Activated naive CD8-positive, alpha-beta T cell treated with anti-CD3 and anti-CD28 coated beads, Interleukin-2, amount 50 U/mL, for 24 hours (primary cell): ENCODE results near the gene ARMC6.
"Not testable (repeated sequence)": the region's sequence is repeated elsewhere in the genome, so short reads cannot be mapped to it uniquely, and the experiment has no call there.

Source experiments
- ATAC-seq: fragments of 150-1000 bp; cut with Tn5 transposase; one replicate; pipeline ENCODE4 v1.10.0; 2021
- DNase-seq: peaks from one replicate; pipeline ENCODE4 v3.0.0; 2021
- H3K27ac Mint-ChIP-seq: one replicate; pipeline ENCODE4 v1.8.0; 2021; ENCODE audit warnings: mild to moderate bottlenecking, mixed read lengths
- H3K27me3 Mint-ChIP-seq: one replicate; pipeline ENCODE4 v1.8.0; 2021; ENCODE audit warnings: mixed read lengths
- H3K36me3 Mint-ChIP-seq: one replicate; pipeline ENCODE4 v1.8.0; 2021; ENCODE audit warnings: low read depth, mixed read lengths
- H3K4me1 Mint-ChIP-seq: one replicate; pipeline ENCODE4 v1.8.0; 2021; ENCODE audit warnings: mixed read lengths
- H3K4me3 Mint-ChIP-seq: one replicate; pipeline ENCODE4 v1.8.0; 2021; ENCODE audit warnings: mild to moderate bottlenecking, moderate library complexity, mixed read lengths
- H3K9me3 Mint-ChIP-seq: one replicate; pipeline ENCODE4 v1.8.0; 2021; ENCODE audit warnings: mixed read lengths

ARMC6 gene

GRCh38 chr19:19094513-19094912 is 61.1 kb downstream of the ARMC6 start:
- no peaks in the 10 kb centered on the region for H3K9me3 Mint-ChIP-seq
- H3K4me1 Mint-ChIP-seq = no peaks in the 10 kb centered on the region
- no peaks in the 10 kb centered on the region for H3K27me3 Mint-ChIP-seq
- H3K36me3 Mint-ChIP-seq = no peaks in the 10 kb centered on the region
- ATAC-seq (no peak), DNase-seq (no peak)
- H3K27ac Mint-ChIP-seq = no peak overlapping the region
- H3K4me3 Mint-ChIP-seq = no peak overlapping the region

GRCh38 chr19:19095691-19096090 is 62.3 kb downstream of the ARMC6 start:
- no peak for ATAC-seq
- no peak for DNase-seq
- no peak overlapping the region for H3K4me3 Mint-ChIP-seq
- H3K27ac Mint-ChIP-seq = no peak overlapping the region
- H3K27me3 Mint-ChIP-seq = no peaks in the 10 kb centered on the region
- no peaks in the 10 kb centered on the region for H3K9me3 Mint-ChIP-seq
- H3K4me1 Mint-ChIP-seq = no peaks in the 10 kb centered on the region
- no peaks in the 10 kb centered on the region for H3K36me3 Mint-ChIP-seq

- H3K27ac Mint-ChIP-seq = no peak overlapping the region
- H3K36me3 Mint-ChIP-seq = no peaks in the 10 kb centered on the region
- no peaks in the 10 kb centered on the region for H3K9me3 Mint-ChIP-seq
- no peaks in the 10 kb centered on the region for H3K27me3 Mint-ChIP-seq
- no peak for ATAC-seq
- no peaks in the 10 kb centered on the region for H3K4me1 Mint-ChIP-seq
- DNase-seq = no peak
- H3K4me3 Mint-ChIP-seq = no peak overlapping the region
Observed at GRCh38 chr19:19096641-19097627, 63.5 kb downstream of the ARMC6 start.

- Mint-ChIP-seq H3K27ac (no peak overlapping the region), H3K36me3 (no peaks in the 10 kb centered on the region), H3K27me3 (no peaks in the 10 kb centered on the region), H3K4me1 (no peaks in the 10 kb centered on the region), H3K9me3 (no peaks in the 10 kb centered on the region), H3K4me3 (no peak overlapping the region)
- ATAC-seq (no peak), DNase-seq (no peak)
Observed at GRCh38 chr19:19098084-19098702, 64.8 kb downstream of the ARMC6 start.

- no peaks in the 10 kb centered on the region for H3K27me3 Mint-ChIP-seq
- no peak overlapping the region for H3K4me3 Mint-ChIP-seq
- H3K36me3 Mint-ChIP-seq = no peaks in the 10 kb centered on the region
- H3K27ac Mint-ChIP-seq = no peak overlapping the region
- ATAC-seq = no peak
- no peak for DNase-seq
- H3K4me1 Mint-ChIP-seq = no peaks in the 10 kb centered on the region
- no peaks in the 10 kb centered on the region for H3K9me3 Mint-ChIP-seq
Observed at GRCh38 chr19:19098703-19099632, 65.6 kb downstream of the ARMC6 start.

GRCh38 chr19:19101540-19101939 is 68.1 kb downstream of the ARMC6 start:
- Mint-ChIP-seq H3K9me3 (no peaks in the 10 kb centered on the region), H3K4me1 (no peaks in the 10 kb centered on the region), H3K36me3 (no peaks in the 10 kb centered on the region), H3K27ac (no peak overlapping the region), H3K4me3 (no peak overlapping the region), H3K27me3 (no peaks in the 10 kb centered on the region)
- ATAC-seq (no peak), DNase-seq (no peak)

GRCh38 chr19:19102566-19102965 is 69.2 kb downstream of the ARMC6 start:
- not testable (repeated sequence) for DNase-seq, H3K4me3 Mint-ChIP-seq, H3K36me3 Mint-ChIP-seq, H3K9me3 Mint-ChIP-seq, H3K27ac Mint-ChIP-seq, H3K4me1 Mint-ChIP-seq, ATAC-seq, H3K27me3 Mint-ChIP-seq

- Mint-ChIP-seq H3K9me3 (no peaks in the 10 kb centered on the region), H3K27me3 (no peaks in the 10 kb centered on the region), H3K27ac (no peak overlapping the region), H3K36me3 (no peaks in the 10 kb centered on the region), H3K4me1 (no peaks in the 10 kb centered on the region), H3K4me3 (no peak overlapping the region)
- no peak for ATAC-seq
- DNase-seq = no peak
Observed at GRCh38 chr19:19103167-19103566, 69.8 kb downstream of the ARMC6 start.

GRCh38 chr19:19105365-19106055 is 72.1 kb downstream of the ARMC6 start:
- no peaks in the 10 kb centered on the region for H3K36me3 Mint-ChIP-seq
- no peaks in the 10 kb centered on the region for H3K9me3 Mint-ChIP-seq
- no peaks in the 10 kb centered on the region for H3K27me3 Mint-ChIP-seq
- no peak overlapping the region for H3K27ac Mint-ChIP-seq
- ATAC-seq (no peak), DNase-seq (no peak)
- no peaks in the 10 kb centered on the region for H3K4me1 Mint-ChIP-seq
- H3K4me3 Mint-ChIP-seq = no peak overlapping the region

GRCh38 chr19:19106056-19106551 is 72.7 kb downstream of the ARMC6 start:
- Mint-ChIP-seq H3K27me3 (no peaks in the 10 kb centered on the region), H3K9me3 (no peaks in the 10 kb centered on the region), H3K4me3 (no peak overlapping the region), H3K36me3 (no peaks in the 10 kb centered on the region), H3K27ac (no peak overlapping the region), H3K4me1 (no peaks in the 10 kb centered on the region)
- DNase-seq (no peak), ATAC-seq (no peak)

GRCh38 chr19:19106938-19107337 is 73.5 kb downstream of the ARMC6 start:
- H3K9me3 Mint-ChIP-seq, H3K27ac Mint-ChIP-seq, H3K36me3 Mint-ChIP-seq, DNase-seq, ATAC-seq, H3K4me3 Mint-ChIP-seq, H3K4me1 Mint-ChIP-seq, H3K27me3 Mint-ChIP-seq: not testable (repeated sequence)

GRCh38 chr19:19107654-19108053 is 74.3 kb downstream of the ARMC6 start:
- no peak for DNase-seq
- no peaks in the 10 kb centered on the region for H3K9me3 Mint-ChIP-seq
- H3K27ac Mint-ChIP-seq = no peak overlapping the region
- no peaks in the 10 kb centered on the region for H3K4me1 Mint-ChIP-seq
- H3K4me3 Mint-ChIP-seq = no peak overlapping the region
- H3K36me3 Mint-ChIP-seq = no peaks in the 10 kb centered on the region
- no peak for ATAC-seq
- no peaks in the 10 kb centered on the region for H3K27me3 Mint-ChIP-seq
